Thyroid gland (tissue), 4 donors: ENCODE results near the gene DYNC2LI1. TPM values are rescaled to one million over a fixed set of nuclear protein-coding genes. Genes with fewer than 3 reads are reported as not detected.

ENCODE experiments used
- DNase-seq, 2 donors: peaks; one replicate each; pipeline ENCODE4 v3.0.0-alpha.2; 2019
- H3K27ac ChIP-seq, 3 donors: fragments of 200-600 bp; sonication (generic); 1 replicate in 2 of 3; 2 replicates in 1 of 3; pipeline ENCODE4 v1.5.1; 2016 to 2019; ENCODE audit warnings: mild to moderate bottlenecking in 1 of 3, moderate library complexity in 1 of 3
- H3K27me3 ChIP-seq: fragments of 200-600 bp; sonication (generic); one replicate; pipeline ENCODE4 v1.5.1; 2019
- H3K36me3 ChIP-seq, 2 donors: fragments of 200-600 bp; sonication (generic); one replicate each; pipeline ENCODE4 v1.5.1; 2016 to 2019
- H3K4me1 ChIP-seq, 2 donors: fragments of 200-600 bp; sonication (generic); one replicate each; pipeline ENCODE4 v1.5.1; 2017 to 2019
- H3K4me3 ChIP-seq, 3 donors: fragments of 200-600 bp; sonication (generic); replicated peaks in 1 of 3; 1 replicate in 2 of 3; 2 replicates in 1 of 3; pipeline ENCODE4 v1.5.1; 2016; ENCODE audit warnings: mild to moderate bottlenecking in 1 of 3
- H3K9me3 ChIP-seq: fragments of 200-600 bp; sonication (generic); one replicate; pipeline ENCODE4 v1.5.1; 2017
- POLR2A ChIP-seq, 2 donors: fragments of 450-650 bp; IDR thresholded peaks; one replicate each; pipeline ENCODE4 v1.6.1; 2017; ENCODE audit warnings: antibody characterized with exemption in 2 of 2, mild to moderate bottlenecking in 2 of 2, moderate library complexity in 1 of 2
- WGBS, 2 donors: methylation state at CpG; one replicate each; pipeline ENCODE4 v1.1.5; 2017; 5-methylcytosine and 5-hydroxymethylcytosine counted together
- intact Hi-C: fragments of 100-400 bp; cut with DNase I; formaldehyde crosslinking; loops from one replicate; pipeline ENCODE4 v1.15.1; 2023
- total RNA-seq, 4 donors: library from RNA; depleted of rRNA; stranded (reverse); fragments of >200 nt; gene quantifications; one replicate each; pipeline ENCODE4 v1.2.3, GENCODE V29; 2016
- TF ChIP-seq, protein P1 (sequence below), 6 experiments: fragments of 200-600 bp in 3 of 6; fragments of 450-650 bp in 3 of 6; sonication (generic) in 3 of 6; IDR thresholded peaks; one replicate each; pipeline ENCODE4 v1.5.1; 2016 to 2019; ENCODE audit warnings: antibody characterized with exemption in 6 of 6, mild to moderate bottlenecking in 2 of 6, inconsistent platforms in 1 of 6, moderate library complexity in 1 of 6

The DYNC2LI1 gene
- total RNA-seq, 4 donors from 2014 or later = 37.7 to 55.0 (median 45.2) TPM

DNA sequence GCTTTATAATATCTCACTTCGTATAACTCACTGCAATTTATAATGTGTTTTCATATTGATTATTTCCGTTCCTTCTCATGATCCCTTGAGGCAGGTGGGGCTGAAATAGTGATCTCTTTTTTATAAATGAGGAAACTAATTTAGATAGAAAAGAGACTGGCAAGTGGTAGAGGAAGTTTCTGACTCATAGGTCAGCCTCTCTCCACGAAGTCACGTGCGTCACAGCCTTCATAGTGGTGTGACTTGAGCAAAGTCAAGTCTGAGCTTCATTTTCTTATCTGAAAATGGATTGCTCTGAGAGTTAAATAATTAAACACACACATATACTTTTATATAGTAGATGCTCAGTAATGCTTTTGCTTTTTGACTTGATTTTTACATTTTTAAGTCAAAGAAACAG is 44.9 kb downstream of the DYNC2LI1 start:
- Histone ChIP-seq H3K4me3 (no peak overlapping the region), H3K4me1 (no peaks in the 10 kb centered on the region), H3K36me3 (no peaks in the 10 kb centered on the region), H3K9me3 (no peaks in the 10 kb centered on the region), H3K27ac (no peak overlapping the region), H3K27me3 (no peaks in the 10 kb centered on the region)
- intact Hi-C loops = no loop called here
- DNase-seq = no peak
- WGBS, 2 donors = 70 to 72% methylated on average over 5 of the region's 5 CpGs
- TF ChIP-seq, protein P1, sequence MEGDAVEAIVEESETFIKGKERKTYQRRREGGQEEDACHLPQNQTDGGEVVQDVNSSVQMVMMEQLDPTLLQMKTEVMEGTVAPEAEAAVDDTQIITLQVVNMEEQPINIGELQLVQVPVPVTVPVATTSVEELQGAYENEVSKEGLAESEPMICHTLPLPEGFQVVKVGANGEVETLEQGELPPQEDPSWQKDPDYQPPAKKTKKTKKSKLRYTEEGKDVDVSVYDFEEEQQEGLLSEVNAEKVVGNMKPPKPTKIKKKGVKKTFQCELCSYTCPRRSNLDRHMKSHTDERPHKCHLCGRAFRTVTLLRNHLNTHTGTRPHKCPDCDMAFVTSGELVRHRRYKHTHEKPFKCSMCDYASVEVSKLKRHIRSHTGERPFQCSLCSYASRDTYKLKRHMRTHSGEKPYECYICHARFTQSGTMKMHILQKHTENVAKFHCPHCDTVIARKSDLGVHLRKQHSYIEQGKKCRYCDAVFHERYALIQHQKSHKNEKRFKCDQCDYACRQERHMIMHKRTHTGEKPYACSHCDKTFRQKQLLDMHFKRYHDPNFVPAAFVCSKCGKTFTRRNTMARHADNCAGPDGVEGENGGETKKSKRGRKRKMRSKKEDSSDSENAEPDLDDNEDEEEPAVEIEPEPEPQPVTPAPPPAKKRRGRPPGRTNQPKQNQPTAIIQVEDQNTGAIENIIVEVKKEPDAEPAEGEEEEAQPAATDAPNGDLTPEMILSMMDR (IDR thresholded peaks at IDR 0.05) = no peak
- TF ChIP-seq POLR2A (IDR thresholded peaks at IDR 0.05) = no peak

DNA sequence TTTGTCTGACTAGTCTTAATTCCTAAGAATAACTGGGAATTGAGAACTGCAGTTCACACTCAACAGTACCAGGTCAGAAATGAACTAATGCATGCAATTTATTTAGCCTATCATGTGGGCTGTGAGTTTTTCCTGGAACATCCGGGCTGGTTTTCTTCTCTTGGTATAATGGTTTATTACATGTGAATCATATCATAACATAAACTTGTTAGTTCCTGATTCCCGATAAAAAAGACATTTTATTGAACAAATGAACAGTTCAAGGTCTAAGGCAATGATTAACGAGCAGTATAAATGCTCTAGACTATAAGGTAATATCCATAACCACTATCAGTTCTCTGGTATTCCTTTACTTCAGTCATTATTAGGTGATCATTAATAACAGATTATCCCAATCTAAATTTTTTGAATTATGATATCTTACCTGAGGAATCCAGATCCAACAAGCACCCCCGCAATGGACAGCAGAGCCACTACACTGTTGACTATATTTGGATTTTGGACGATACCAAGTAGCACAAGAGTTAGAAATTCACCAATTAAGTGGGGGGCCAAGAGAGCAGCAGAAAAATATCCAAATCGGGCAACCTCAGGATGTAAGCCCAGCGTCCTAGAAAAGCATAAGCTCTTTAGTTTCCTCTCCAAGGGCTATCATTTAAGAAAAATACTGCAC is 45.8 kb downstream of the DYNC2LI1 start:
- H3K9me3 ChIP-seq = no peaks in the 10 kb centered on the region
- intact Hi-C loops = no loop called here
- 78 to 81% methylated on average over 7 of the region's 7 CpGs for WGBS, 2 donors
- no peak overlapping the region for H3K4me3 ChIP-seq
- H3K36me3 ChIP-seq = no peaks in the 10 kb centered on the region
- TF ChIP-seq, protein P1 (IDR thresholded peaks at IDR 0.05) = no peak
- TF ChIP-seq POLR2A (IDR thresholded peaks at IDR 0.05) = no peak
- H3K27ac ChIP-seq = no peak overlapping the region
- H3K4me1 ChIP-seq = no peaks in the 10 kb centered on the region
- no peaks in the 10 kb centered on the region for H3K27me3 ChIP-seq
- DNase-seq = no peak

DNA sequence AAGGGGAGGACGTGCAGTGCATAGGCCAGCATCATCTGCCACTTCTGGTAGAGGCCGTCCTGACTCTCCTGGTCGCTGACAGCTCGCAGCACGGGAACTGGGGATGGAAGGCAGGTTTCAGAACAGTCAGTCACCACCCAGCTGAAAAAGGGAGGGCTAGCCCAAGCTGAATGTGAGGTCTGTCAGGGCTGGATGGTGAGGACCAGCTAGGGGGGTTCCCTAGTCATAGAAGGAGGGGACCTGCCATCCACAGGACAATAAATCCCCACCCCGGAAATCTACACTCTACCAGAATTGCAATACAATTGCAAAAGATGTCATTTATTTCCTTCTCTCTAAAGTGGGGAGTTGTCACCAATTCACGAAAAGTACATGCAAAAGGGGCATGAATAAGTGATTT is 49.0 kb downstream of the DYNC2LI1 start:
- DNase-seq = no peak
- no peaks in the 10 kb centered on the region for H3K4me1 ChIP-seq
- 78% methylated on average over 7 of the region's 7 CpGs for WGBS, 2 donors
- intact Hi-C loops = no loop called here
- TF ChIP-seq, protein P1 (IDR thresholded peaks at IDR 0.05) = no peak
- no peak for TF ChIP-seq POLR2A (IDR thresholded peaks at IDR 0.05)
- H3K9me3 ChIP-seq = no peaks in the 10 kb centered on the region
- no peak overlapping the region for H3K4me3 ChIP-seq
- H3K36me3 ChIP-seq = no peaks in the 10 kb centered on the region
- no peaks in the 10 kb centered on the region for H3K27me3 ChIP-seq
- no peak overlapping the region for H3K27ac ChIP-seq

DNA sequence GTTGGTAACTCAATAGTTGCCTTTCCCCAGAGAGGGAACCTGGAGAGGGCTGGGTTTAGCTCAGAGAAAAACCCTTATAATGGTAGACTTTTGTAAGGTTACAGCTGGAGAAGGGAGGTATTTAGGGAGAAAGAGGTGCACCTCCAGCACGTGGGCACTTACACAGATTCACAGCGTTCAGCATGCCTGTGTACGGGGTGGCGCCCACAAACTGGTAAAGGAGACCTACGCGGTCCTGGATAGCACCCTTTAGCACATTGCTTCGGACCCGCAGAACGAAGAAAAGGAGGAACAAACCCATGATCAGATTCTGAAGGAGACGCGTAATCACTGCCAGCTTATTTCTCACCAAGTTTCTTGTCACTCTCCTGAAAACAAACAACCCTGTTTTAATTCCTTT is 49.9 kb downstream of the DYNC2LI1 start:
- Histone ChIP-seq H3K4me3 (no peak overlapping the region), H3K4me1 (no peaks in the 10 kb centered on the region), H3K27ac (no peak overlapping the region), H3K27me3 (no peaks in the 10 kb centered on the region), H3K9me3 (no peaks in the 10 kb centered on the region), H3K36me3 (no peaks in the 10 kb centered on the region)
- intact Hi-C loops = no loop called here
- DNase-seq = no peak
- 86 to 88% methylated on average over 11 of the region's 11 CpGs for WGBS, 2 donors
- TF ChIP-seq, protein P1 (IDR thresholded peaks at IDR 0.05) = no peak
- TF ChIP-seq POLR2A (IDR thresholded peaks at IDR 0.05) = no peak

DNA sequence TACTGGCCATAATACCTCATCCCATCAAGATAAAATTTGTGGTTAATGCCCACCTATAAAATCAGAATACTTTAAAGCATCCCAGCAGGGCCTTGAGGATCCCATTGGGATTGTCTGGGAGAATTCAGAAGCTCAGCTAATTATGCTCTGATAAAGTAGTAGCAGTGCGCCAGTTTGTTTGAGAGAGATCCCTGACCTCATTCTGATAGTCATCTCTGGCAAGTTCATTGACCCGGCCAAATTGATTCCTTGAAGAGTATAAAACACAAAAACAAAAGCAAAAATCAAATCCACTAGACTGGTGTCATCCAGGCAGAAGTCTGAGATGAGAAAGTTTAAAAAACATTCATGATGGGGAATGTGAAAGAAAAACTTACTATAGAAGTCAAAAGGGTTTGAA is 50.7 kb downstream of the DYNC2LI1 start:
- Histone ChIP-seq H3K27ac (no peak overlapping the region), H3K4me1 (no peaks in the 10 kb centered on the region), H3K36me3 (no peaks in the 10 kb centered on the region), H3K27me3 (no peaks in the 10 kb centered on the region), H3K4me3 (no peak overlapping the region), H3K9me3 (no peaks in the 10 kb centered on the region)
- intact Hi-C loops = no loop called here
- no peak for DNase-seq
- TF ChIP-seq POLR2A (IDR thresholded peaks at IDR 0.05) = no peak
- TF ChIP-seq, protein P1 (IDR thresholded peaks at IDR 0.05) = no peak
- WGBS, 2 donors = 87 to 94% methylated on average over 2 of the region's 2 CpGs
